Activated T-cell treated with anti-CD3 and anti-CD28 coated beads, Interleukin-2, amount 50 U/mL, for 24 hours (primary cell): ENCODE results near the gene PSAPL1.

Experiments used
- DNase-seq: peaks from one replicate; pipeline ENCODE4 v3.0.0-alpha.2; 2020
- H3K27ac Mint-ChIP-seq: 2 replicates; pipeline ENCODE4 v1.8.0; 2020; ENCODE audit warnings: mild to moderate bottlenecking, mixed read lengths
- H3K27me3 Mint-ChIP-seq: 2 replicates; pipeline ENCODE4 v1.8.0; 2020; ENCODE audit warnings: mixed read lengths
- H3K36me3 Mint-ChIP-seq: 2 replicates; pipeline ENCODE4 v1.8.0; 2020; ENCODE audit warnings: low read depth, mixed read lengths
- H3K4me1 Mint-ChIP-seq: 2 replicates; pipeline ENCODE4 v1.8.0; 2020; ENCODE audit warnings: low read depth, mixed read lengths
- H3K4me3 Mint-ChIP-seq: 2 replicates; pipeline ENCODE4 v1.8.0; 2020; ENCODE audit warnings: mild to moderate bottlenecking, moderate library complexity, mixed read lengths
- H3K9me3 Mint-ChIP-seq: 2 replicates; pipeline ENCODE4 v1.8.0; 2020; ENCODE audit warnings: mixed read lengths

The PSAPL1 gene

GRCh38 chr4:7422151-7422897 lies 12.4 kb downstream of the PSAPL1 start:
- peak; percentile 7 for DNase-seq
- peaks cover 3% of the 10 kb centered on the region for H3K27me3 Mint-ChIP-seq
- no peak overlapping the region for H3K4me3 Mint-ChIP-seq
- peaks cover 4% of the 10 kb centered on the region for H3K9me3 Mint-ChIP-seq
- H3K4me1 Mint-ChIP-seq: no peaks in the 10 kb centered on the region
- no peaks in the 10 kb centered on the region for H3K36me3 Mint-ChIP-seq
- H3K27ac Mint-ChIP-seq: no peak overlapping the region

DNA sequence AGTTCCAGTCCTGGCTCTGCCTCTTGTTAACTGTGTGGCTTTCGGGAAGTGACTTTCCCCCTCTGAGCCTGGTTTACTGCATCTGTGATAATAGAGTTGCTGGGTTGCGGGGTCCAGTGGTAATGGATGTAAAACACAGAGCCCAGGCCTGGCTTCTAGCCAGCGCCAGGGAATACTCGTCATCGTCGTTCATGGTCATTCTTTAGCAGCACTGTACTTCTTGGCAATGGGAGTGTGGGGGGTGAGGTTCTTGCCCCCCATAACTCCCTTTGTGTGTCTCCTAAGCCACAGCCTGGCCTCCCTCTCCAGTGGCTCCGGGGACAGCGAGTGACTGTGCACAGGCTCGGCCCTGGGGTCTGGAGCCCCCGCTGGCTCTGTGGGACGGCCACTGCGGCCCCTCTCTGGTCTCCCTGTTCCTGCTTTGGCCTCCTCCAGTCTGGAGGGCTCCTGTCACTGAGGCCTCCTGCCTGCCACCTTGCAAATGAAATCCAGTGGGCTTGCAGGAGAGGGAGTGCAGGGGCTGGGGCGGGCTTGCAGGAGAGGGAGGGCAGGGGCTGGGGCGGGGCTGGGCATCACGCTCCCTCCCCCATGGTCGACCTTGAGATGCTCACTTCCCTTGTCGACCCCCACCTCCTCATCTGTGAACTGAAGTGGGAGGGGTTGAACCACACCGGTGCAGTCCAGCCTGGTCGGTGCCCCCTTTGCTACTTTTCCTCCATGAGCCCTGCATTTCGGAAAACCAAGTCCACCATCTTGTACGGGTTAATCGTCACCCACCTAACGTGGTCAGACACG lies 13.2 kb downstream of the PSAPL1 start:
- no peak overlapping the region for H3K4me3 Mint-ChIP-seq
- H3K9me3 Mint-ChIP-seq: peaks cover 4% of the 10 kb centered on the region
- peaks cover 4% of the 10 kb centered on the region for H3K27me3 Mint-ChIP-seq
- H3K36me3 Mint-ChIP-seq: no peaks in the 10 kb centered on the region
- H3K4me1 Mint-ChIP-seq: no peaks in the 10 kb centered on the region
- DNase-seq: peak; percentile 14
- no peak overlapping the region for H3K27ac Mint-ChIP-seq

GRCh38 chr4:7420661-7421040 lies 14.1 kb downstream of the PSAPL1 start:
- Mint-ChIP-seq H3K27me3 (peaks cover 10% of the 10 kb centered on the region), H3K27ac (no peak overlapping the region), H3K4me3 (no peak overlapping the region), H3K36me3 (no peaks in the 10 kb centered on the region), H3K9me3 (peaks cover 4% of the 10 kb centered on the region), H3K4me1 (no peaks in the 10 kb centered on the region)
- DNase-seq: no peak

DNA sequence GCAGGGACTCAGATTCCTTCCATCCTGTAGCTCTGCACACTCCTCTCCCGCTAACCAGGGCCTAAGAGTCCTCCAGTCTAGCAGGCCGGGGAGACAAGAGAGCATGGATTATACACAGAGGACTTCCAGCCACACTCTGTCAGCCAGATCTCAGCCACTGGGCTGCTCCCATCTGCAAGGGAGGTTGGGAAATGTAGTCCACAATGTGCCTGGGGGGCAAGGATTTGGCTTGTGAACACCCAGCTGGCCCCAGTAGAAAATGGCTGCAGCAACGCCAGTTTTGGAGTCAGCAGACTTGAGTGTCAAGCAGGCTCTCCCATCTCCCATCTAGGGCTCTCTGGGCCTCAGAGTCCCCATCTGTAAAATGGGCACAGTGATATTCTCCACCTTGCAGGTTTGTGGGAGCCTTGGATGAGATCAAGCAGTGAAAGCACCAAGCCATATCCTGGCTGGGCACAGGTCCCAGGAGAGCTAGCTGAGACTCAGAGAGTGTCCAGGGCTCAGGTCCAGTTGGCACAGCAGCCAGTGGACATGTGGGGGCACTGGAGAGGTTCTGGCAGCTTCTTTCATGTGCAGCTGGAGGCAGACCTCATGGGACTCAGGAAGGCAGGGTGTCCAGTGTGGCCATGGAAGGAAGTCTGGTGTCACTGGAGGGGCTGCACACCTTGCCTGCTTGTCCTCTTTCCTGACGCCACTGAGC lies 14.6 kb downstream of the PSAPL1 start:
- Mint-ChIP-seq H3K4me1 (no peaks in the 10 kb centered on the region), H3K36me3 (no peaks in the 10 kb centered on the region), H3K27me3 (peaks cover 12% of the 10 kb centered on the region), H3K4me3 (no peak overlapping the region), H3K9me3 (peaks cover 4% of the 10 kb centered on the region), H3K27ac (no peak overlapping the region)
- peak; percentile 17 for DNase-seq

DNA sequence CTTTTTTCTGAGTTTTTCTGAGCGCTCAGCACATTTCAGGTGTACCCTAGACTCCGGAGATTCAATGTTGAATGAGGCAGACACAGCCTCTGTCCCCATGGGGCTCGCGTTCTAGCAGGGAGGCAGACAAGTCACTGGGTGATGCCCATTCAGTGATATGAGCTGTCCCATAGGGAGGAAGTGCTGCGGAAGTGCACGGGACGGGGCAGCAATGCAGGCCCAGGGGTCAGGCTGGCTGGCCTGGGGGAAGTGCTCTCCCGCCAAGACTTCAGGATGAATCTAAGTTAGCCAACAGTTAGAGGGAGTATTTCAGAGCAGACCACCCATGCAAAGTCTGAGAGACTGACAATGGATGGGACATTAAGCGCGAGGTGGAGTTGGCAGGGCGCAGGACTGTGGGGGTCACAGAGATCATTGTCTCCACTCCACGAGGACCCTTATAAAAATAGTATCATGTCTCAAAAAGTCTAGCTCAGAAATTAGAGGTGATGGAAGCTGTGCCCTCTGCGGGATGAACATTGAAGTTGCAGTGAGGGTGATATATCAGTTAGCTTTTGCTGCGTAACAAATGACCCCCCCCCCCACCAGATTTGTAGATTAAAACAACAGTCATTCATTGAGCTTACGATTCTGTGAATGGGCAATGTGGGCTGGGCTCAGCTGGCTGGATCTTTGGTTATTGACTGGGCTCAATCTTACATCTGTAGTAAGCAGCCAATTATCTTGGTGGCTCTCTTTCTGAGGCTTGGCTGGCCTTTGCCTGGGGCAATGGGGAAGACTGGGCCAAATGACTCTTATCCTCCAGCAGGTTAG lies 16.4 kb downstream of the PSAPL1 start:
- Mint-ChIP-seq H3K27ac (no peak overlapping the region), H3K27me3 (peaks cover 28% of the 10 kb centered on the region), H3K4me3 (no peak overlapping the region), H3K9me3 (peaks cover 4% of the 10 kb centered on the region), H3K4me1 (no peaks in the 10 kb centered on the region), H3K36me3 (no peaks in the 10 kb centered on the region)
- DNase-seq: peak; percentile 2

- Mint-ChIP-seq H3K4me3 (no peak overlapping the region), H3K27me3 (peaks cover 29% of the 10 kb centered on the region), H3K27ac (no peak overlapping the region), H3K4me1 (no peaks in the 10 kb centered on the region), H3K9me3 (peaks cover 4% of the 10 kb centered on the region), H3K36me3 (no peaks in the 10 kb centered on the region)
- peak; percentile 3 for DNase-seq
These were observed 17.1 kb downstream of the PSAPL1 start for GRCh38 chr4:7417639-7418038.

DNA sequence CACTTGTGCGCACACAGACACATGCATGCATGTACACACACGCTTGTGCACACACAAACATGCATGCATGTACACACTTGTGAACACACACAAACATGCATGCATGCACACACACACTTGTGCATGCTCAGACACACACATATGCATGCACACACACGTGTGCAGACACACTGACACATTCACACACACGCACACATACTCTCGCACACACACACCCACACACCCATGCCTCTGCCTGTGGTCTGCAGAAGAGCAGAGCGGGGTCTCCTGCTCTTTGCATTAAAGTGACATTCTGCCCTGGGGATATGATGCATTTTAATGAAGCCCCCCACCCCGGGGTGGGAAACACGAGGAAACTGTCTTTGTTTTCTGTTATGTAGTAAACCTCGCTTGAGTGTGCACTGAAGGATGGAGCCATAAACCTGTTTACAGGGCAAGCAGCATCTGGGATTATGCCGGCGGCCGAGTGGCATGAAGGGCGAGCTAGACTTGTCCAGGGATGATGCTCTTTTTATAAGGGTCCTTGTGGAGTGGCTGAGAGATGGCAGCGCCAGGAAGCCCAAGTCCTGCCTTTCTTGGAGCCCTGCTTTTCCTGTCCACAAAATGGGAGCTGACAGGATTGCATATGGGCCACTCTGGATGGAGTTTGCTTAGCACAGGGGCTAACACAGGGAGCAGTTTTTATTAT lies 17.8 kb downstream of the PSAPL1 start:
- Mint-ChIP-seq H3K4me3 (no peak overlapping the region), H3K9me3 (peaks cover 4% of the 10 kb centered on the region), H3K36me3 (no peaks in the 10 kb centered on the region), H3K27ac (no peak overlapping the region), H3K4me1 (no peaks in the 10 kb centered on the region), H3K27me3 (peaks cover 34% of the 10 kb centered on the region)
- peak; percentile 3 for DNase-seq

- H3K27me3 Mint-ChIP-seq: peaks cover 42% of the 10 kb centered on the region
- H3K4me3 Mint-ChIP-seq: no peak overlapping the region
- H3K27ac Mint-ChIP-seq: no peak overlapping the region
- peak; percentile 7 for DNase-seq
- H3K4me1 Mint-ChIP-seq: no peaks in the 10 kb centered on the region
- peaks cover 4% of the 10 kb centered on the region for H3K9me3 Mint-ChIP-seq
- H3K36me3 Mint-ChIP-seq: no peaks in the 10 kb centered on the region
These were observed 18.6 kb downstream of the PSAPL1 start for GRCh38 chr4:7415927-7416686.

GRCh38 chr4:7414736-7415510 lies 19.8 kb downstream of the PSAPL1 start:
- no peak for DNase-seq
- Mint-ChIP-seq H3K4me1 (no peaks in the 10 kb centered on the region), H3K9me3 (peaks cover 4% of the 10 kb centered on the region), H3K27ac (no peak overlapping the region), H3K36me3 (no peaks in the 10 kb centered on the region), H3K4me3 (no peak overlapping the region), H3K27me3 (peaks cover 42% of the 10 kb centered on the region)

DNA sequence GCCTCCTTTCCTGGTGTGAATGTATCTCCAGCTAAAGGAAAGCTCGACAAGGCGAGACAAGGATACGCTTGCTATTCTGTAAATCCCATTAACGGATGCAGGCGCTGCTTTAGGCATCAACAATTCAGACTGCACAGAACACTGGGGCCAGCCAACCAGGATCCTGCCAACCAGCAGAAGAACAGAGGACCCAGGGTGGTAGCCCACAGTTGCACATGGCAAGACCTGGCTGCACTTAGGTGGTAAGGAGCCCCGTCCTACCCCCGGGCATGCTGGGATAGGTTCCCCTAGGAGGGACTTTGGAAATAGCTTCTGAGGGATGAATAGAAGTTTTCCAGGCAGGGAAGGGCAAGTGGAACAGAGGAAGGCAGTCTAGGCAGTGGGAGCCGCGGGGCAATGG lies 20.7 kb downstream of the PSAPL1 start:
- no peak for DNase-seq
- Mint-ChIP-seq H3K36me3 (no peaks in the 10 kb centered on the region), H3K9me3 (peaks cover 9% of the 10 kb centered on the region), H3K4me1 (no peaks in the 10 kb centered on the region), H3K4me3 (no peak overlapping the region), H3K27ac (no peak overlapping the region), H3K27me3 (peaks cover 42% of the 10 kb centered on the region)

DNA sequence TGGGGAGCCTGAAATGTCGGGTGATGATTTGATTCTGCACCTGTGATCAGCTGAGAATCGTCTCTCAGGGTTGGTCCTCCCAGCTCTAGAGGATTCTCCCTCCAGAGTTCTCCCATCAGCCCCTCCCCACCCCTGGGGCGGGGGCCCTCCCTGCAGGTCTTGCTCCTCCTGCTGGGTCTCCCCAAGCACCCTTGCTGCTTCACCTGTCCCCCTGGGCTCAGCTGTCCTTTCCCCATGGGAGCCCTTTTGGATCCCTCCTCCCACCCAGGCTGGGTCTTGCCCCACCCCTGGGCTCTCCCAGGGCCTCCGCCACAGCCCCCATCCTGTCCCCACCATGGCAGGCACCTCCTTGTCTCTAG lies 22.2 kb downstream of the PSAPL1 start:
- DNase-seq: no peak
- H3K4me1 Mint-ChIP-seq: no peaks in the 10 kb centered on the region
- no peak overlapping the region for H3K4me3 Mint-ChIP-seq
- peaks cover 40% of the 10 kb centered on the region for H3K27me3 Mint-ChIP-seq
- H3K27ac Mint-ChIP-seq: no peak overlapping the region
- H3K9me3 Mint-ChIP-seq: peaks cover 12% of the 10 kb centered on the region
- H3K36me3 Mint-ChIP-seq: no peaks in the 10 kb centered on the region

DNA sequence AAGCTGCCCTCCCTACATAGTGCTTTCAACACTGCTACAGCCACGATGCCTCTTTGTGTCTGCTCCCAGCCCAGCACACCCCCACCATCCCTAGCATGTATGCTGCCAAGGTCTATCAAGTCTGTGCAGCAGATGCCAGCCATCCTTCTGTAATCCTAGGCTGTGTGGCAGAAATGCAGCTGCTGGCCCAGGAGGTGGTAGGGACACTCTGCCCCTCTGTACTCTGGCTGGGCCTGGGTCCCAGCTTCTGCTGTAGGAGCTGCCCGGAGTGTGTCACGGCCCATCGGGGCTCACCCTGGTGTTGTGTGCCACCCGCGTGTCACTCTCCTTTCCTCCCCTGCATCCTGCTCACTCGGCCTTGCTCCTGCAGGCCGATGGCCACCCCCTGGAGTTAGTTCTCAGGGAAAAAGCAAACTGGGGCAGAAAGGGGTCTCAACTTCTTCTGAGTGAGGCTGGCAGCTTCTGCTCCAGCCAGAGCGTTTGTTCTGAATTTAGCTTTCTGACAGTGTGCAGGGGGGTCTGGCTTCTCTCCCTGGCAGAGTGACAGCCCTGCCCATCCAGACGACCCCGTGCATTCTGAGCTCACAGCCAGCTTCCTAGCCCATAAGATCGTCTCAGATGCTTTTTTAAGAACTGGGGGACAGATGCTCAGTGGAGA lies 22.7 kb downstream of the PSAPL1 start:
- Mint-ChIP-seq H3K27me3 (peaks cover 40% of the 10 kb centered on the region), H3K4me1 (no peaks in the 10 kb centered on the region), H3K27ac (no peak overlapping the region), H3K9me3 (peaks cover 14% of the 10 kb centered on the region), H3K4me3 (no peak overlapping the region), H3K36me3 (no peaks in the 10 kb centered on the region)
- peak; percentile 8 for DNase-seq
